Measurements from ENCODE around the gene ACBD7.

ACBD7 gene

DNA sequence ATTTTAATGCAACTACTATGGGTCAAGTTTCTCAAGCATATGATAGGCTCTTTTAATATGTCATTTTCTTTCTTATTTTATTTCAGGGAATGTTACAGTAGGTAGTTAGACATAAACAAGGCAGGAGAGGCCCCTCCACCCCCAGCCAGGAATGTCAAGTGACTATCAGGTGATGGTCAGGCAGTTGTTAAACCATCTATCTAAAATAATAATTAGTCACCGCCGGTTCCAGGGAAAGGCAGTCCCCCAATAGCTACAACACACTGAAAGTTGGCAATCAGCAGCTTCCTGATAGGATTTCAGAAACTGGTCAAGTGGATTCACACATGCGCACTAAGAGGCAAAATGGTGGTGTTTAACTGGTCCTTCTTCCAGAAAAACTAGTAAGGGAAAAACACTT lies 35.5 kb downstream of the ACBD7 start:
- H3K27me3 ChIP-seq (replicated peaks): no peaks in the 10 kb centered on the region
- no peak for DNase-seq
- TF ChIP-seq, protein P1, sequence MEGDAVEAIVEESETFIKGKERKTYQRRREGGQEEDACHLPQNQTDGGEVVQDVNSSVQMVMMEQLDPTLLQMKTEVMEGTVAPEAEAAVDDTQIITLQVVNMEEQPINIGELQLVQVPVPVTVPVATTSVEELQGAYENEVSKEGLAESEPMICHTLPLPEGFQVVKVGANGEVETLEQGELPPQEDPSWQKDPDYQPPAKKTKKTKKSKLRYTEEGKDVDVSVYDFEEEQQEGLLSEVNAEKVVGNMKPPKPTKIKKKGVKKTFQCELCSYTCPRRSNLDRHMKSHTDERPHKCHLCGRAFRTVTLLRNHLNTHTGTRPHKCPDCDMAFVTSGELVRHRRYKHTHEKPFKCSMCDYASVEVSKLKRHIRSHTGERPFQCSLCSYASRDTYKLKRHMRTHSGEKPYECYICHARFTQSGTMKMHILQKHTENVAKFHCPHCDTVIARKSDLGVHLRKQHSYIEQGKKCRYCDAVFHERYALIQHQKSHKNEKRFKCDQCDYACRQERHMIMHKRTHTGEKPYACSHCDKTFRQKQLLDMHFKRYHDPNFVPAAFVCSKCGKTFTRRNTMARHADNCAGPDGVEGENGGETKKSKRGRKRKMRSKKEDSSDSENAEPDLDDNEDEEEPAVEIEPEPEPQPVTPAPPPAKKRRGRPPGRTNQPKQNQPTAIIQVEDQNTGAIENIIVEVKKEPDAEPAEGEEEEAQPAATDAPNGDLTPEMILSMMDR (IDR thresholded peaks at IDR 0.05; ENCODE audit: low read depth, low read length, missing control alignments): no peak
- H3K36me3 ChIP-seq (replicated peaks): no peaks in the 10 kb centered on the region
- no peak overlapping the region for H3K4me3 ChIP-seq (ENCODE audit: low read depth, low read length)
- in situ Hi-C loops (cut with HindIII; ENCODE audit: low pct_ligation_motif_present, low sequenced_read_pairs): no loop called here
- H3K27ac ChIP-seq: no peak overlapping the region

DNA sequence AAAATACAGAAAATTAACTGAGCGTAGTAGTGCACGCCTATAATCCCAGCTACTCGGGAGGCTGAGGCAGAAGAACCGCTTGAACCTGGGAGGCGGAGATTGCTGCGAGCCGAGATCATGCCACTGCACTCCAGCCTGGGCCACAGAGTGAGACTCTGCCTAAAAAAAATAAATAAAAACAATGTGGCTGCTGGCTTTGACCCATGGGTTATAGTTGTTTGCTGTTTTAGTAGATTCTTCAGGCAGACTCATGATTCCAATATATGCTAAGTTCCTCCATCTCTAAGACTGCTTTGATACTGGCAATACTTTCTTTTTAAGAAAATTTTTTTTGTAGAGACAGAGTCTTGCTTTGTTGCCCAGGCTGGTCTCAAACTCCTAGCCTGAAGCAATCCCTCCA lies 36.5 kb downstream of the ACBD7 start:
- in situ Hi-C loops (cut with HindIII; ENCODE audit: low pct_ligation_motif_present, low sequenced_read_pairs): no loop called here
- H3K36me3 ChIP-seq (replicated peaks): no peaks in the 10 kb centered on the region
- no peak overlapping the region for H3K4me3 ChIP-seq (ENCODE audit: low read depth, low read length)
- no peak overlapping the region for H3K27ac ChIP-seq
- H3K27me3 ChIP-seq (replicated peaks): no peaks in the 10 kb centered on the region
- TF ChIP-seq, protein P1 (IDR thresholded peaks at IDR 0.05; ENCODE audit: low read depth, low read length, missing control alignments): no peak
- DNase-seq: no peak

DNA sequence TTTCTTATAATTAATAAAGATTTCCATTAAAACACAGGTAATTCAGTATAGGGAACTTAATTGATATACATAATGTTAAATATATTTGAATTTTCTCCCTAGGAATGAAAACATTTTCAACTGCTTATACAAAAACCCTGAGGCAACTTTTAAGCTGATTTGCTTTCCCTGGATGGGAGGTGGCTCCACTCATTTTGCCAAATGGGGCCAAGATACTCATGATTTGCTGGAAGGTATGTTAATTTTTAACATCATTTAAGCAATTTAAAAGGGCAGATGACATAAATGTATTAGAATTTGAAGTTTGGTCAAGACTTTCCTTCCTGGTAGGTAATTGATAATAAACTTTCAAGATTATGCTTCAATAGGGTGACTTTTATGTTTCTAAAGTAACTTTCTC lies 39.0 kb downstream of the ACBD7 start:
- TF ChIP-seq, protein P1 (IDR thresholded peaks at IDR 0.05; ENCODE audit: low read depth, low read length, missing control alignments): no peak
- H3K4me3 ChIP-seq (ENCODE audit: low read depth, low read length): no peak overlapping the region
- no peak for DNase-seq
- H3K36me3 ChIP-seq (replicated peaks): no peaks in the 10 kb centered on the region
- no peaks in the 10 kb centered on the region for H3K27me3 ChIP-seq (replicated peaks)
- no peak overlapping the region for H3K27ac ChIP-seq
- in situ Hi-C loops (cut with HindIII; ENCODE audit: low pct_ligation_motif_present, low sequenced_read_pairs): no loop called here

DNA sequence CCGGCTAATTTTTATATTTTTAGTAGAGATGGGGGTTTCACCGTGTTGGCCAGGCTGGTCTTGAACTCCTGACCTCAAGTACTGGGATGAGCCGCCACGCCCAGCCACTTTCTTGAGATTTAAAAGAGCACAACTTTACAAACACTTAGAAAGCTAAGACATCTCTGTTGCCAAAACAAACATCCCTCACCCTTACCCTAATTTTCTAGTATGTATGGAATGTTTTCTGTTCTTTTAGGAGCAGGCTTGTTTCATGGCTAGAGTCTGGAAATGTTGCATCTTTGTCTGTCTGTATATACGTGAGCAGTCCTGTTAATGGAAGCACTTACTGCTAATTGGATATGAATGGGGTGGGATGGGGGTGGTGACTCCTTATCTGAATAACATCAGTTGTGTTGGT lies 42.0 kb downstream of the ACBD7 start:
- peak; percentile 79 for DNase-seq
- TF ChIP-seq, protein P1 (IDR thresholded peaks at IDR 0.05; ENCODE audit: low read depth, low read length, missing control alignments): no peak
- in situ Hi-C loops (cut with HindIII; ENCODE audit: low pct_ligation_motif_present, low sequenced_read_pairs): no loop called here
- no peaks in the 10 kb centered on the region for H3K36me3 ChIP-seq (replicated peaks)
- H3K4me3 ChIP-seq (ENCODE audit: low read depth, low read length): no peak overlapping the region
- peak overlapping the region; percentile 68 for H3K27ac ChIP-seq
- H3K27me3 ChIP-seq (replicated peaks): no peaks in the 10 kb centered on the region

DNA sequence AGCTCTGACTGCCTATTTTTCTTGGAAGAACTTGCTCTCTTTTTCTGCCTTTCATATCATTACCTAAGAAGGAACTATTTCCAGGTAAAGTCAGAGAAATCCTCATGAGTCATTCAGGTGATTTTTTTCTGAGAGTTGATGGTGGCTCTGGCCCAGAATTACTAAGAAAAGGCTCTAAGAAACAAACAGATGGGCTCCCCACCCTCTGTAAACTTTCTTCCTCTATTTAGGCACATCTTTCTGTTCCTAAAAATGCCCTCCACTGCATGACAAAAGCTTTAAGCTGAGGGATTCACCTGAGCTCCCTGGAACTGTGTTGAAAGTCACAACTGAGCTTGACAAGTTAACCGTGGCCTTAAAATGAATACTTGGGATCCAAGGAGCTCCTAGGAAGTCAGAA lies 43.2 kb downstream of the ACBD7 start:
- no peak overlapping the region for H3K4me3 ChIP-seq (ENCODE audit: low read depth, low read length)
- no peaks in the 10 kb centered on the region for H3K27me3 ChIP-seq (replicated peaks)
- H3K27ac ChIP-seq: no peak overlapping the region
- no peaks in the 10 kb centered on the region for H3K36me3 ChIP-seq (replicated peaks)
- TF ChIP-seq, protein P1 (IDR thresholded peaks at IDR 0.05; ENCODE audit: low read depth, low read length, missing control alignments): no peak
- in situ Hi-C loops (cut with HindIII; ENCODE audit: low pct_ligation_motif_present, low sequenced_read_pairs): no loop called here
- DNase-seq: no peak

DNA sequence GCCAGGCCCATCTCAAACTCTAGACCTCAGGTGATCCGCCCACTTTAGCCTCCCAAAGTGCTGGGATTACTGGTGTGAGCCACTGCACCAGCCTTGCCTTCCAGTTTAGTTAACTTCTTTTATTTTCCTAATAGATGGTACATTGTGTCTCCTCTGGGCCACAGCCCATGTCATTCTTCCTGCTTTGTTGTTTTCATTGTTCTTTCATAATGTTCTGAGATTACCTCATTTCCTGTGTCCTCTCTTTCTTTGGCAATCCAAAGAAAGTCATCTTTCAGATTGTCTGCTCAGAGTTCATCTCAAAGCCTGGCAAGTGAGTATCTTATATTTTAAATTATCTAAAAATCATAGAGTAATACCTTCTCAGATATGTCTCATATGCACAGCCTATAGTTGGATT lies 44.9 kb downstream of the ACBD7 start, which contains the start of gene OLAH:
Gene OLAH (plus strand): TSS at position 270 of the 400 bp plus-strand sequence. CDS start 3,346 bp downstream, outside the sequence.
- H3K4me3 ChIP-seq (ENCODE audit: low read depth, low read length): peak within 1 kb of the TSS; percentile 13
- peak within 1 kb of the TSS; percentile 49 for H3K27ac ChIP-seq
- in situ Hi-C loops (cut with HindIII; ENCODE audit: low pct_ligation_motif_present, low sequenced_read_pairs): no loop called here
- no peaks in the 10 kb centered on the region for H3K27me3 ChIP-seq (replicated peaks)
- DNase-seq: peak; percentile 39
- TF ChIP-seq, protein P1 (IDR thresholded peaks at IDR 0.05; ENCODE audit: low read depth, low read length, missing control alignments): no peak
- no peaks in the 10 kb centered on the region for H3K36me3 ChIP-seq (replicated peaks)

All from brain microvascular endothelial cell (primary cell).